Endothelial cell of umbilical vein (primary cell): ENCODE measurements around the gene ZNF423. TPM values are rescaled to one million over a fixed set of nuclear protein-coding genes. Genes with fewer than 3 reads are reported as not detected.

Experiments used
- BruUV-seq: library from RNA; stranded (reverse); fragments of 400-500 nt; replicated peaks from 2 replicates; lab custom pipeline; 2021; lab: Mats Ljungman, UMichigan
- CTCF ChIA-PET: fragments of 300-600, 350-600 bp; sonication (Branson Sonifier 250); formaldehyde crosslinking; loops from one replicate; lab custom pipeline; 2021; ENCODE audit warnings: antibody characterized with exemption, inconsistent platforms; lab: Charles Lee
- POLR2A ChIA-PET: fragments of 300-600, 350-600 bp; sonication (Branson Sonifier 250); formaldehyde crosslinking; loops from one replicate; lab custom pipeline; 2021; ENCODE audit warnings: antibody characterized with exemption, inconsistent platforms; lab: Charles Lee
- DNase-seq: peaks from one replicate; pipeline ENCODE4 v3.0.0-alpha.2; 2011; ENCODE audit warnings: low read depth, low spot score
- FAIRE-seq: peaks from 2 replicates; lab custom pipeline; 2011; peaks lifted over from hg19 to GRCh38; lab: Jason Lieb, UNC
- H2AFZ ChIP-seq: 2 replicates; pipeline ENCODE4 v1.6.0; 2012; ENCODE audit warnings: low read depth, low read length, control low read depth, inconsistent platforms
- H3K27ac ChIP-seq: 2 replicates; pipeline ENCODE4 v1.5.1; 2011; ENCODE audit warnings: low read depth, mild to moderate bottlenecking, control low read depth, low read length, moderate library complexity; ENCODE audit not compliant: insufficient read depth
- H3K27me3 ChIP-seq, 2 experiments: 2 replicates each; pipeline versions ENCODE4 v1.6.0 to v1.6.1; 2011; ENCODE audit warnings: low read length in 2 of 2, mixed read lengths in 1 of 2; ENCODE audit not compliant: control insufficient read depth in 2 of 2, insufficient read depth in 2 of 2
- H3K36me3 ChIP-seq, 2 experiments: 2 replicates in 1 of 2; 3 replicates in 1 of 2; pipeline ENCODE4 v1.5.1; 2011; ENCODE audit warnings: low read length in 2 of 2, mild to moderate bottlenecking in 1 of 2, moderate library complexity in 1 of 2; ENCODE audit not compliant: control insufficient read depth in 2 of 2, insufficient read depth in 2 of 2; ENCODE audit errors: extremely low read depth in 1 of 2
- H3K4me1 ChIP-seq: 3 replicates; pipeline ENCODE4 v1.5.1; 2011; ENCODE audit warnings: mild to moderate bottlenecking, low read length; ENCODE audit not compliant: control insufficient read depth, insufficient read depth; ENCODE audit errors: extremely low read depth
- H3K4me2 ChIP-seq: 2 replicates; pipeline ENCODE4 v1.6.1; 2011; ENCODE audit warnings: low read length, control low read depth, mixed read lengths; ENCODE audit not compliant: insufficient read depth
- H3K4me3 ChIP-seq, 3 experiments: fragments of 200-600 bp in 1 of 3; sonication (generic), shearing (Covaris generic) in 1 of 3; replicated peaks in 1 of 3; 2 replicates each; pipeline ENCODE4 v1.5.1; 2011 to 2016; ENCODE audit warnings: control low read depth in 3 of 3, low read length in 3 of 3, mild to moderate bottlenecking in 2 of 3, inconsistent platforms in 1 of 3, low read depth in 1 of 3, moderate library complexity in 1 of 3; ENCODE audit not compliant: insufficient read depth in 1 of 3
- H3K79me2 ChIP-seq: 2 replicates; pipeline ENCODE4 v1.6.0; 2012; ENCODE audit warnings: low read length, inconsistent platforms; ENCODE audit not compliant: control insufficient read depth, insufficient read depth
- H3K9ac ChIP-seq: replicated peaks from 2 replicates; pipeline ENCODE3; 2011; ENCODE audit warnings: low read length, control low read depth; ENCODE audit not compliant: insufficient read depth; ENCODE audit errors: extremely low read depth
- H3K9me1 ChIP-seq: replicated peaks from 3 replicates; pipeline ENCODE4 v1.6.0; 2011; ENCODE audit warnings: mild to moderate bottlenecking, low read length; ENCODE audit not compliant: control insufficient read depth, insufficient read depth; ENCODE audit errors: extremely low read depth
- H3K9me3 ChIP-seq: replicated peaks from 2 replicates; pipeline ENCODE4 v1.5.1; 2012; ENCODE audit warnings: low read length, inconsistent platforms; ENCODE audit not compliant: control insufficient read depth, insufficient read depth
- H4K20me1 ChIP-seq: replicated peaks from 2 replicates; pipeline ENCODE3; 2011; ENCODE audit warnings: mild to moderate bottlenecking, low read length; ENCODE audit not compliant: control insufficient read depth, insufficient read depth; ENCODE audit errors: extremely low read depth
- EZH2 ChIP-seq: IDR thresholded peaks from 2 replicates; pipeline ENCODE4 v1.6.1; 2012; ENCODE audit warnings: borderline replicate concordance, low read depth, mild to moderate bottlenecking, moderate library complexity, low read length, inconsistent platforms; ENCODE audit not compliant: severe bottlenecking
- GATA2 ChIP-seq: IDR thresholded peaks from 2 replicates; pipeline ENCODE4 v1.7.0; 2011; ENCODE audit warnings: low read depth, mild to moderate bottlenecking, moderate library complexity, mixed read lengths, low read length; ENCODE audit not compliant: insufficient read length, insufficient read depth
- JUN ChIP-seq: IDR thresholded peaks from 2 replicates; pipeline ENCODE4 v1.6.1; 2011; ENCODE audit warnings: borderline replicate concordance, low read depth; ENCODE audit not compliant: insufficient read length, insufficient read depth
- POLR2A ChIP-seq: IDR thresholded peaks from 2 replicates; pipeline ENCODE4 v1.6.1; 2012; ENCODE audit warnings: low read depth, mild to moderate bottlenecking, control low read depth, low read length
- dilution Hi-C: fragments of 300-500 bp; cut with MboI; formaldehyde crosslinking; loops from one replicate; pipeline ENCODE4 v1.15.0; 2019; ENCODE audit warnings: low sequenced_read_pairs; ENCODE audit not compliant: extremely low pct_ligation_motif_present
- intact Hi-C: fragments of 100-400 bp; cut with micrococcal nuclease; formaldehyde crosslinking; loops from one replicate; pipeline ENCODE4 v1.10.0; 2022
- polyA plus RNA-seq, 4 experiments: library from polyadenylated mRNA; depleted of rRNA in 3 of 4; stranded (reverse) in 3 of 4; unstranded in 1 of 4; fragments of >200 nt; gene quantifications; 2 replicates each; pipeline versions ENCODE4 v1.2.1 to v1.2.3, GENCODE V29; 2011 to 2012; ENCODE audit warnings: missing spikeins in 1 of 4
- total RNA-seq: library from RNA; stranded (reverse); gene quantifications from 2 replicates; pipeline ENCODE4 v1.2.3, GENCODE V29; 2021
- TF ChIP-seq, protein P1 (sequence below), 2 donors: IDR thresholded peaks; 1 replicate in 1 of 2; 2 replicates in 1 of 2; pipeline ENCODE4 v1.5.1; 2011; ENCODE audit warnings: low read length in 2 of 2, mild to moderate bottlenecking in 2 of 2, moderate library complexity in 2 of 2, control low read depth in 1 of 2, inconsistent platforms in 1 of 2, low read depth in 1 of 2; ENCODE audit not compliant: insufficient read depth in 1 of 2; ENCODE audit errors: extremely low read depth in 1 of 2

The ZNF423 gene
- total and polyA plus RNA-seq, 2 donors (not counting 3 experiments of a cell fraction or from before 2014, with no cell fraction given): 2.2 to 8.1 TPM

DNA sequence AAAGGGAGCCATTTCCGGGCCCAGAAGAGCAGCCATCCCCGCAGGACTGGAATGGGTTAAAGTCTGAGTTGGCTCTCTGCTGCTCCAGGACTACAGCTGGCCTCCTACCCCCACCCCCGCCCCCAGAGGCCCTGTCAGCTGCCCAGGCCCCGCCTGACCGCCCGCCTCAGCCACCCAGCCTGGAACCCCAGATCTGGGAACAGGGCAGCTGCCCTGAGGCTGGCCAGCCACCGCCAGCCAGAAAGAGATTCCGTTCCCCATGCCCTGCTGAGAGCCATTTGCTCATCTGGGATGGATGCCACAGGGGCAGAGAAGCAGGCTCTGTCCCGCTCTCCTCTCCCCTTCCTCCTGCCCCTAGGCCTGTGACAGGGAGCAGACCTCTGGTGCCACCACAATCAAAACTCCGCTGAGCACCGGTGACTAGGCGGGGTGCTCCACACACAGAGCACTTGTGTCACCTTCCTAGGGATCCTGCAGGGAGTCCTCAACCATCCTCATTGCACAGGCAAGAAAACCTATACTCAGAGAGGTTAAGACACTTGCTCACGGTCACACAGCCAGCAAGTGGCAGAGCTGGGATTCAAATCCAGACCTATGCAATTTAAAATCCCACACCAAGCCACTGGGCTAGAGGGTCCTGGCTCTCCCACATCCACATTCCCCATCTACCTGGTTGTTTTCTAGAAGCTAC is 44.1 kb downstream of the ZNF423 start:
- CTCF ChIA-PET: no interaction called here
- POLR2A ChIA-PET: no interaction called here
- FAIRE-seq (no peak), DNase-seq (no peak)
- Histone ChIP-seq H2AFZ (no peak overlapping the region), H3K9me1 (no peaks in the 10 kb centered on the region), H4K20me1 (no peaks in the 10 kb centered on the region), H3K36me3 (no peaks in the 10 kb centered on the region), H3K4me1 (no peaks in the 10 kb centered on the region), H3K9ac (no peak overlapping the region), H3K4me2 (no peak overlapping the region), H3K4me3 (no peak overlapping the region), H3K27ac (no peak overlapping the region), H3K79me2 (no peaks in the 10 kb centered on the region), H3K9me3 (no peaks in the 10 kb centered on the region), H3K27me3 (no peaks in the 10 kb centered on the region)
- intact Hi-C loops: no loop called here
- dilution Hi-C loops: no loop called here
- no peak for TF ChIP-seq EZH2
- no peak for TF ChIP-seq GATA2
- no peak for TF ChIP-seq JUN
- TF ChIP-seq, protein P1, sequence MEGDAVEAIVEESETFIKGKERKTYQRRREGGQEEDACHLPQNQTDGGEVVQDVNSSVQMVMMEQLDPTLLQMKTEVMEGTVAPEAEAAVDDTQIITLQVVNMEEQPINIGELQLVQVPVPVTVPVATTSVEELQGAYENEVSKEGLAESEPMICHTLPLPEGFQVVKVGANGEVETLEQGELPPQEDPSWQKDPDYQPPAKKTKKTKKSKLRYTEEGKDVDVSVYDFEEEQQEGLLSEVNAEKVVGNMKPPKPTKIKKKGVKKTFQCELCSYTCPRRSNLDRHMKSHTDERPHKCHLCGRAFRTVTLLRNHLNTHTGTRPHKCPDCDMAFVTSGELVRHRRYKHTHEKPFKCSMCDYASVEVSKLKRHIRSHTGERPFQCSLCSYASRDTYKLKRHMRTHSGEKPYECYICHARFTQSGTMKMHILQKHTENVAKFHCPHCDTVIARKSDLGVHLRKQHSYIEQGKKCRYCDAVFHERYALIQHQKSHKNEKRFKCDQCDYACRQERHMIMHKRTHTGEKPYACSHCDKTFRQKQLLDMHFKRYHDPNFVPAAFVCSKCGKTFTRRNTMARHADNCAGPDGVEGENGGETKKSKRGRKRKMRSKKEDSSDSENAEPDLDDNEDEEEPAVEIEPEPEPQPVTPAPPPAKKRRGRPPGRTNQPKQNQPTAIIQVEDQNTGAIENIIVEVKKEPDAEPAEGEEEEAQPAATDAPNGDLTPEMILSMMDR (IDR thresholded peaks at IDR 0.05; ENCODE audit: extremely low read depth in 1 of 2, insufficient read depth in 1 of 2, low read depth in 1 of 2, low read length in 2 of 2): no peak
- BruUV-seq: no TSS peak

DNA sequence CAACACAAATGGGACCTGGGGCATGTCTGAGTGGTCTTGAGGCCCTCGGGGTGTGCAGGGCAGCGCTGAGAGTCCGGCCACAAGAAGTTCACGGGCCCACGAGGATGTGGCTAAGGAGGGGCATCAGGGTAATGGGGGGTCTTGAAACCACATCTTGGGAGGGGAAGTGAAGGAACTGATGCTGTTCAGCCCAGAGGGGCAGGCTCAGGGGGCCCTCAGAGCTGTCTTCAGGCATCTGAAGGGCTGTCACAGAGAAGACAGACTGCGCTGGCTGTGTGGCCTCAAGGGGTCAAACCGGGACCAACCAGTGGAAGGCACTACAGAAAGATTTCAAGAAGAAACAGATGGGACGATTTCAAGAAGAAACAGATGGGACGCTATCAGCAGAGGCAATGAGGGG is 45.1 kb downstream of the ZNF423 start:
- no peaks in the 10 kb centered on the region for H3K27me3 ChIP-seq
- CTCF ChIA-PET: no interaction called here
- dilution Hi-C loops (no loop called here), intact Hi-C loops (no loop called here)
- no peak for DNase-seq
- H4K20me1 ChIP-seq: no peaks in the 10 kb centered on the region
- no peak overlapping the region for H2AFZ ChIP-seq
- BruUV-seq: no TSS peak
- no peaks in the 10 kb centered on the region for H3K36me3 ChIP-seq
- no peak overlapping the region for H3K4me2 ChIP-seq
- TF ChIP-seq JUN (no peak), GATA2 (no peak), POLR2A (no peak)
- H3K79me2 ChIP-seq: no peaks in the 10 kb centered on the region
- POLR2A ChIA-PET: no interaction called here
- H3K27ac ChIP-seq: no peak overlapping the region
- no peaks in the 10 kb centered on the region for H3K4me1 ChIP-seq
- no peaks in the 10 kb centered on the region for H3K9me3 ChIP-seq
- no peak overlapping the region for H3K4me3 ChIP-seq
- FAIRE-seq: no peak
- no peaks in the 10 kb centered on the region for H3K9me1 ChIP-seq
- no peak overlapping the region for H3K9ac ChIP-seq
